HepG2 (cell line): Measurements from ENCODE around the gene CA14. TPM values are rescaled to one million over a fixed set of nuclear protein-coding genes. Genes with fewer than 3 reads are reported as not detected.

Experiments used
- ATAC-seq: fragments of 200-7000 bp; cut with Tn5 transposase; 3 replicates; pipeline ENCODE4 v1.9.1; 2020; ENCODE audit warnings: mild to moderate bottlenecking, moderate library complexity
- Bru-seq: library from RNA; stranded (reverse); fragments of 400-500 nt; gene quantifications from one replicate; lab custom pipeline; 2021; lab: Mats Ljungman, UMichigan
- BruChase-seq, 2 experiments: library from RNA; stranded (reverse); fragments of 400-500 nt; gene quantifications; one replicate each; lab custom pipeline; 2021; lab: Mats Ljungman, UMichigan
- BruUV-seq: library from RNA; stranded (reverse); fragments of 400-500 nt; replicated peaks from 2 replicates; lab custom pipeline; 2021; lab: Mats Ljungman, UMichigan
- CTCF ChIA-PET: fragments of 300-600 bp; formaldehyde crosslinking; extraction: SDS; loops from one replicate; lab custom pipeline; 2021; ENCODE audit warnings: low total read pairs, inconsistent platforms, low intra/inter-chr PET ratio; lab: Yijun Ruan, JAX
- POLR2A ChIA-PET: fragments of 350-600 bp; sonication (Branson Sonifier 250); formaldehyde crosslinking; loops from one replicate; lab custom pipeline; 2020; ENCODE audit warnings: antibody characterized with exemption, inconsistent platforms; lab: Yijun Ruan, JAX
- DNase-seq: peaks from one replicate; pipeline ENCODE4 v3.0.0-alpha.2; 2015; ENCODE audit warnings: low spot score
- FAIRE-seq: peaks from 3 replicates; lab custom pipeline; 2011; peaks lifted over from hg19 to GRCh38; lab: Jason Lieb, UNC
- H2AFZ ChIP-seq: one replicate; pipeline ENCODE4 v1.6.1; 2011; ENCODE audit warnings: low read length, inconsistent platforms
- H3K27ac ChIP-seq: fragments of 300-600 bp; 3 replicates; pipeline ENCODE4 v1.8.0; 2011; ENCODE audit warnings: mixed run types, mild to moderate bottlenecking, mixed read lengths, low read length, inconsistent platforms; ENCODE audit not compliant: insufficient read depth; ENCODE audit errors: extremely low read length
- H3K27me3 ChIP-seq, 2 experiments: fragments of 200-600 bp in 1 of 2; 2 replicates in 1 of 2; 3 replicates in 1 of 2; pipeline versions ENCODE4 v1.6.0 to v1.8.0; 2011; ENCODE audit warnings: low read length in 2 of 2, mild to moderate bottlenecking in 2 of 2, moderate library complexity in 2 of 2, inconsistent platforms in 1 of 2; ENCODE audit not compliant: insufficient read depth in 2 of 2, control insufficient read depth in 1 of 2
- H3K36me3 ChIP-seq, 2 experiments: fragments of 200-600 bp in 1 of 2; replicated peaks in 1 of 2; 2 replicates in 1 of 2; 3 replicates in 1 of 2; pipeline versions ENCODE4 v1.5.1 to v1.8.0; 2011; ENCODE audit warnings: low read length in 2 of 2, inconsistent platforms in 1 of 2; ENCODE audit not compliant: insufficient read depth in 2 of 2, control insufficient read depth in 1 of 2
- H3K4me1 ChIP-seq: 2 replicates; pipeline ENCODE4 v1.5.1; 2012; ENCODE audit warnings: low read length, inconsistent platforms; ENCODE audit not compliant: insufficient read depth
- H3K4me2 ChIP-seq: 2 replicates; pipeline ENCODE4 v1.6.0; 2011; ENCODE audit warnings: low read depth, low read length, inconsistent platforms
- H3K4me3 ChIP-seq, 3 experiments: fragments of 200-600 bp in 1 of 3; sonication (generic), shearing (Covaris generic) in 1 of 3; replicated peaks in 1 of 3; 2 replicates each; pipeline ENCODE4 v1.5.1; 2011 to 2016; ENCODE audit warnings: low read length in 3 of 3, inconsistent platforms in 2 of 3, low read depth in 2 of 3, mild to moderate bottlenecking in 2 of 3, control low read depth in 1 of 3, mixed read lengths in 1 of 3; ENCODE audit not compliant: insufficient read depth in 1 of 3
- H3K79me2 ChIP-seq: one replicate; pipeline ENCODE4 v1.6.1; 2011; ENCODE audit warnings: low read length, inconsistent platforms; ENCODE audit not compliant: insufficient read depth
- H3K9ac ChIP-seq: 2 replicates; pipeline ENCODE4 v1.6.0; 2011; ENCODE audit warnings: mild to moderate bottlenecking, low read depth, low read length, inconsistent platforms; ENCODE audit not compliant: insufficient read depth
- H3K9me3 ChIP-seq: 2 replicates; pipeline ENCODE4 v1.5.1; 2012; ENCODE audit warnings: mild to moderate bottlenecking, low read length
- H4K20me1 ChIP-seq: 2 replicates; pipeline ENCODE4 v1.6.0; 2011; ENCODE audit warnings: inconsistent platforms, mild to moderate bottlenecking, low read length, moderate library complexity; ENCODE audit not compliant: insufficient read depth
- ATF7 ChIP-seq, 2 experiments: fragments of 450-650 bp in 1 of 2; sonication (generic) in 1 of 2; formaldehyde crosslinking in 1 of 2; IDR thresholded peaks; 2 replicates each; pipeline versions ENCODE4 v1.4.0 to v1.6.1; 2016 to 2020; ENCODE audit warnings: antibody characterized with exemption in 1 of 2, mild to moderate bottlenecking in 1 of 2, missing genetic modification reagents in 1 of 2
- MAZ ChIP-seq, 2 experiments: sonication (generic) in 1 of 2; formaldehyde crosslinking in 1 of 2; IDR thresholded peaks; 2 replicates each; pipeline versions ENCODE4 v1.5.0 to v1.6.1; 2012 to 2020; ENCODE audit warnings: low read depth in 2 of 2, mild to moderate bottlenecking in 2 of 2, borderline replicate concordance in 1 of 2, improper control_type of control experiment in 1 of 2, low read length in 1 of 2, missing genetic modification reagents in 1 of 2, moderate library complexity in 1 of 2
- ZBTB38 ChIP-seq: sonication (generic); formaldehyde crosslinking; IDR thresholded peaks from 2 replicates; pipeline ENCODE4 v1.5.1; 2020; ENCODE audit warnings: mild to moderate bottlenecking, missing genetic modification reagents
- ZEB1 ChIP-seq: IDR thresholded peaks from 2 replicates; pipeline ENCODE4 v1.6.1; 2012; ENCODE audit warnings: mild to moderate bottlenecking, low read depth, inconsistent platforms; ENCODE audit not compliant: insufficient replicate concordance
- ZNF709 ChIP-seq: sonication (generic); formaldehyde crosslinking; IDR thresholded peaks from 2 replicates; pipeline ENCODE4 v1.5.0; 2020; ENCODE audit warnings: mild to moderate bottlenecking, missing genetic modification reagents
- ZNF713 ChIP-seq: sonication (generic); formaldehyde crosslinking; IDR thresholded peaks from 2 replicates; pipeline ENCODE4 v1.4.0; 2020; ENCODE audit warnings: mild to moderate bottlenecking, missing genetic modification reagents
- ZNF777 ChIP-seq: sonication (generic); formaldehyde crosslinking; IDR thresholded peaks from 2 replicates; pipeline ENCODE4 v1.4.0; 2020; ENCODE audit warnings: missing genetic modification reagents
- WGBS: methylation state at CpG from one replicate; pipeline ENCODE4 v1.1.6; 2017; ENCODE audit warnings: low lambda C conversion rate; 5-methylcytosine and 5-hydroxymethylcytosine counted together
- in situ Hi-C: cut with HindIII; loops from 2 replicates; pipeline ENCODE4 v1.10.0; 2017; ENCODE audit warnings: low pct_unique_long_range_greater_than_20kb; ENCODE audit not compliant: extremely low pct_ligation_motif_present
- intact Hi-C: fragments of 100-400 bp; cut with micrococcal nuclease; formaldehyde crosslinking; loops from one replicate; pipeline ENCODE4 v1.10.0; 2022; ENCODE audit not compliant: unreplicated experiment
- long read RNA-seq, 2 experiments: library from RNA in 1 of 2; library from polyadenylated mRNA in 1 of 2; stranded (forward) in 1 of 2; unstranded in 1 of 2; transcript quantifications; one replicate each; pipeline ENCODE4 v2.0.0, GENCODE V29; 2019 to 2022
- polyA minus RNA-seq, 3 experiments: library from RNA; depleted of rRNA, polyadenylated mRNA; stranded (reverse); fragments of >200 nt; gene quantifications; 2 replicates each; pipeline ENCODE4 v1.2.3, GENCODE V29; 2011; ENCODE audit warnings: low replicate concordance in 1 of 3
- polyA plus RNA-seq, 8 experiments: library from polyadenylated mRNA; depleted of rRNA in 3 of 8; stranded (reverse) in 7 of 8; unstranded in 1 of 8; fragments of >200 nt; fragmentation: Illumina TruSeq in 4 of 8; extraction: Trizol in 4 of 8; gene quantifications; 2 replicates each; pipeline versions ENCODE4 v1.2.1 to v1.2.3, GENCODE V29; 2011 to 2016; ENCODE audit warnings: low read depth in 4 of 8, missing spikeins in 1 of 8, mixed read lengths in 1 of 8; ENCODE audit not compliant: insufficient read depth in 1 of 8
- total RNA-seq, 5 experiments: library from RNA; depleted of rRNA; stranded (reverse); fragments of >200 nt; fragmentation: Illumina TruSeq; extraction: Trizol; gene quantifications; 2 replicates each; pipeline ENCODE4 v1.2.3, GENCODE V29; 2016; ENCODE audit warnings: low read depth in 1 of 5
- TF ChIP-seq, protein P1 (sequence below): sonication (generic); formaldehyde crosslinking; IDR thresholded peaks from 2 replicates; pipeline ENCODE4 v1.4.0; 2020; ENCODE audit warnings: missing genetic modification reagents

Gene CA14
- total RNA-seq (2016; rRNA removed; fragmentation: Illumina TruSeq; extraction: Trizol) (0.94 and 2.4 TPM in 2 replicates), polyA plus RNA-seq (2011; rRNA removed) (7.7 and 8.5 TPM in 2 replicates), polyA minus RNA-seq (2011; rRNA and poly(A)+ RNA removed; ENCODE audit: low replicate concordance) (0.87 and 5.2 TPM in 2 replicates), Bru-seq, nascent RNA (percentile 30 among the genes with signal in this experiment), BruChase-seq, experiment 1, labeled RNA remaining after a 6-hour chase (percentile 26 among the genes with signal in this experiment), BruChase-seq, experiment 2, labeled RNA remaining after a 2-hour chase (percentile 24 among the genes with signal in this experiment)
- 0.40 and 0.71 TPM in 2 replicates for total RNA-seq (2016; cell fraction: cytosol; rRNA removed; fragmentation: Illumina TruSeq; extraction: Trizol; ENCODE audit: low read depth)
- total RNA-seq (2016; cell fraction: insoluble cytoplasmic fraction; rRNA removed; fragmentation: Illumina TruSeq; extraction: Trizol) = 1.3 and 2.5 TPM in 2 replicates
- total RNA-seq (2016; cell fraction: membrane; rRNA removed; fragmentation: Illumina TruSeq; extraction: Trizol) = 1.1 and 1.3 TPM in 2 replicates
- total RNA-seq (2016; cell fraction: nucleus; rRNA removed; fragmentation: Illumina TruSeq; extraction: Trizol) = 1.7 and 1.9 TPM in 2 replicates
- 6.6 and 7.2 TPM in 2 replicates for polyA plus RNA-seq (2011; cell fraction: cytosol; rRNA removed)
- polyA plus RNA-seq (2011; cell fraction: nucleus; rRNA removed) = 3.9 and 4.1 TPM in 2 replicates
- 4.9 and 9.1 TPM in 2 replicates for polyA plus RNA-seq (2012)
- polyA plus RNA-seq (2016; cell fraction: cytosol; fragmentation: Illumina TruSeq; extraction: Trizol; ENCODE audit: low read depth) = 0.57 and 0.61 TPM in 2 replicates
- polyA plus RNA-seq (2016; cell fraction: insoluble cytoplasmic fraction; fragmentation: Illumina TruSeq; extraction: Trizol; ENCODE audit: low read depth) = 1.4 and 2.0 TPM in 2 replicates
- polyA plus RNA-seq (2016; cell fraction: membrane; fragmentation: Illumina TruSeq; extraction: Trizol; ENCODE audit: low read depth) = 0.98 and 1.3 TPM in 2 replicates
- polyA plus RNA-seq (2016; cell fraction: nucleus; fragmentation: Illumina TruSeq; extraction: Trizol; ENCODE audit: insufficient read depth, low read depth) = 5.9 and 6.9 TPM in 2 replicates
- 1.5 and 2.9 TPM in 2 replicates for polyA minus RNA-seq (2011; cell fraction: cytosol; rRNA and poly(A)+ RNA removed)
- 2.0 and 2.1 TPM in 2 replicates for polyA minus RNA-seq (2011; cell fraction: nucleus; rRNA and poly(A)+ RNA removed)
- long read RNA-seq, experiment 1, partial matches to known transcripts = 0 of 3 reads
- long read RNA-seq, experiment 1, other reads (novel, unspliced or antisense) = 3 of 3 reads
- long read RNA-seq, experiment 2, partial matches to known transcripts = 0 of 5 reads
- long read RNA-seq, experiment 2, other reads (novel, unspliced or antisense) = 5 of 5 reads

DNA sequence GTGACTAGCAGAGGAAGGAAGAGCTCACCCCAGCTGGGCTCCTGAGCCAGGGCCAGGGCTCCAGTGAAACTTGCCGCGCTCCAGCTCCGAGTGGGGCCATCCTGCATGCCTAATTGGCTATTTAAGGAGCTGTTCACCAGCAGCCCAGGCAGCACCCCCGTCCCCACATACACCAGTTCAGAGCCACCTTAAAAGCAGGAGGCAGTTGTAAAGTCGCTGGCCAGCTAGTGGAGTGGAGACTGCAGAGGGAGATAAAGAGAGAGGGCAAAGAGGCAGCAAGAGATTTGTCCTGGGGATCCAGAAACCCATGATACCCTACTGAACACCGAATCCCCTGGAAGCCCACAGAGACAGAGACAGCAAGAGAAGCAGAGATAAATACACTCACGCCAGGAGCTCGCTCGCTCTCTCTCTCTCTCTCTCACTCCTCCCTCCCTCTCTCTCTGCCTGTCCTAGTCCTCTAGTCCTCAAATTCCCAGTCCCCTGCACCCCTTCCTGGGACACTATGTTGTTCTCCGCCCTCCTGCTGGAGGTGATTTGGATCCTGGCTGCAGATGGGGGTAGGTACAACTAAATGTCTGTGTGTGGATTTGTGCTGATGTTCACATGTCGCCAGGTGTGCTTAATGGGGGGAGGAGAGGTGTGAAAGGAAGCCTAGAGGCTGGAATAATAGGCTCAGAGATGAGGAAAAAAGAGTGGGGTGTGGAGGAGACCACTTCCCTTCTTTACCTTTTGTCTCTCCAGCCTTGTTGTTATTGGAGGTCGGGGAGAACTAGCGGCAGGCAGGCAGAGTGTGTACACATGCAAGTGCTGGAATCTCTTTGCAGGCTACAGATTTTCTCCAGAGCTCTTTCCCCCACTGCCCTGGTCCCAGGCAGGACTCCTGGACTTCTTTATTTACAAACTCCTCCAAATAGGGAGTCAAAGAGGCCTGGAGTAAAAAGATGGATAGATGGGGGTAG is at the start of gene CA14:
Gene CA14, plus strand, starts transcription at position 151 of the 962 bp plus-strand sequence. Its CDS starts 355 bp downstream, at position 506.
- in situ Hi-C loops = loop anchor here (5.0 to 10.0 kb wide), 3 partner anchors 39 to 277 kb away; no protein-coding TSS in a partner anchor
- intact Hi-C loops = loop anchor here (1.0 to 10.0 kb wide), 2 partner anchors 35 to 297 kb away; partner anchors contain the start of gene MRPS21
- Histone ChIP-seq H2AFZ (peak within 1 kb of the TSS; percentile 65), H3K79me2 (no peaks in the 10 kb centered on the region), H3K36me3 (no peaks in the 10 kb centered on the region), H3K9ac (peak within 1 kb of the TSS; percentile 75), H3K27me3 (no peaks in the 10 kb centered on the region; a peak in 1 of 5 replicates), H3K4me3 (peak within 1 kb of the TSS; percentile 68 to 79 (median 78)), H3K4me2 (peak within 1 kb of the TSS; percentile 98), H3K4me1 (peaks cover 52% of the 10 kb centered on the region), H4K20me1 (no peaks in the 10 kb centered on the region), H3K9me3 (no peaks in the 10 kb centered on the region), H3K27ac (peak within 1 kb of the TSS; percentile 73)
- ChIA-PET POLR2A (interaction anchor here (0.6 to 5.0 kb wide), 11 partner anchors 11 to 322 kb away, joined by 3 to 32 read pairs (median 6); partner anchors contain the start of genes APH1A, C1orf54, MCL1 and PRPF3), CTCF (interaction anchor here (0.6 to 0.8 kb wide), 2 partner anchors 23 to 172 kb away, joined by 3 read pairs; no protein-coding TSS in a partner anchor)
- WGBS = under 1% methylated on average over 13 of the region's 13 CpGs
- FAIRE-seq = peak; percentile 67
- BruUV-seq = no TSS peak
- no peak for DNase-seq
- peak; percentile 61 for ATAC-seq
- no peak for TF ChIP-seq ZNF709 (CRISPR knock-in tag)
- TF ChIP-seq ZNF713 = no peak
- no peak for TF ChIP-seq ATF7 (IDR thresholded peaks at IDR 0.05)
- TF ChIP-seq ATF7 (CRISPR knock-in tag; IDR thresholded peaks at IDR 0.05) = no peak
- TF ChIP-seq ZEB1 = peak; percentile 28
- no peak for TF ChIP-seq ZNF777
- no peak for TF ChIP-seq ZBTB38 (CRISPR knock-in tag)
- TF ChIP-seq MAZ (IDR thresholded peaks at IDR 0.05; ENCODE audit: borderline replicate concordance, low read depth, low read length) = no peak
- TF ChIP-seq MAZ (CRISPR knock-in tag; IDR thresholded peaks at IDR 0.05; ENCODE audit: low read depth) = no peak
- TF ChIP-seq, protein P1, sequence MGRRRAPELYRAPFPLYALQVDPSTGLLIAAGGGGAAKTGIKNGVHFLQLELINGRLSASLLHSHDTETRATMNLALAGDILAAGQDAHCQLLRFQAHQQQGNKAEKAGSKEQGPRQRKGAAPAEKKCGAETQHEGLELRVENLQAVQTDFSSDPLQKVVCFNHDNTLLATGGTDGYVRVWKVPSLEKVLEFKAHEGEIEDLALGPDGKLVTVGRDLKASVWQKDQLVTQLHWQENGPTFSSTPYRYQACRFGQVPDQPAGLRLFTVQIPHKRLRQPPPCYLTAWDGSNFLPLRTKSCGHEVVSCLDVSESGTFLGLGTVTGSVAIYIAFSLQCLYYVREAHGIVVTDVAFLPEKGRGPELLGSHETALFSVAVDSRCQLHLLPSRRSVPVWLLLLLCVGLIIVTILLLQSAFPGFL (CRISPR knock-in tag) = no peak
